Fibroblast of pulmonary artery (primary cell): Measurements from ENCODE around the gene SELENOM.
"Not testable (repeated sequence)": the region's sequence is repeated elsewhere in the genome, so short reads cannot be mapped to it uniquely, and the experiment has no call there.

Experiments
- DNase-seq: peaks from one replicate; pipeline ENCODE4 v3.0.0-alpha.2; 2010; ENCODE audit warnings: low read depth
- H3K4me3 ChIP-seq: replicated peaks from 2 replicates; pipeline ENCODE4 v1.5.1; 2011; ENCODE audit warnings: low read depth, mild to moderate bottlenecking, control low read depth, low read length, moderate library complexity
- TF ChIP-seq, protein P1 (sequence below): IDR thresholded peaks from 2 replicates; pipeline ENCODE4 v1.5.1; 2011; ENCODE audit warnings: mild to moderate bottlenecking, control low read depth, low read length, inconsistent platforms; ENCODE audit errors: missing control alignments

Gene SELENOM

DNA sequence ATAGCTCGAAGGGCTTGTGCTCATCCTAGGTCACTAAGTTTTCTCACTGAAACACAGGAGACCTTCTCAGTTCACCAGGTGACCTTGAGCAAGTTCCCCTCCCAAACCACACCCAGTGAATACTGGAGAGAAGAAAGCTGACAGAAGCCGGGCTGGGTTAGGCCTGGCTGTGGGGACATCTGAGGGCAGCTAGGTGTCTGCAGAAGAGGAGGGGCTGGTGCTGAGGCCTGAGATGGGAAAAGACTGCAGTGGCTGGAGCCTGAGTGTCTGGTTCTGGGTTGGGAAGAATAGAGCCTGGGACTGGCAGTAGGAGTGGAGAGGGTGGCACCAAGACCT, 14.8 kb upstream of the SELENOM start:
- DNase-seq: no peak
- TF ChIP-seq, protein P1, sequence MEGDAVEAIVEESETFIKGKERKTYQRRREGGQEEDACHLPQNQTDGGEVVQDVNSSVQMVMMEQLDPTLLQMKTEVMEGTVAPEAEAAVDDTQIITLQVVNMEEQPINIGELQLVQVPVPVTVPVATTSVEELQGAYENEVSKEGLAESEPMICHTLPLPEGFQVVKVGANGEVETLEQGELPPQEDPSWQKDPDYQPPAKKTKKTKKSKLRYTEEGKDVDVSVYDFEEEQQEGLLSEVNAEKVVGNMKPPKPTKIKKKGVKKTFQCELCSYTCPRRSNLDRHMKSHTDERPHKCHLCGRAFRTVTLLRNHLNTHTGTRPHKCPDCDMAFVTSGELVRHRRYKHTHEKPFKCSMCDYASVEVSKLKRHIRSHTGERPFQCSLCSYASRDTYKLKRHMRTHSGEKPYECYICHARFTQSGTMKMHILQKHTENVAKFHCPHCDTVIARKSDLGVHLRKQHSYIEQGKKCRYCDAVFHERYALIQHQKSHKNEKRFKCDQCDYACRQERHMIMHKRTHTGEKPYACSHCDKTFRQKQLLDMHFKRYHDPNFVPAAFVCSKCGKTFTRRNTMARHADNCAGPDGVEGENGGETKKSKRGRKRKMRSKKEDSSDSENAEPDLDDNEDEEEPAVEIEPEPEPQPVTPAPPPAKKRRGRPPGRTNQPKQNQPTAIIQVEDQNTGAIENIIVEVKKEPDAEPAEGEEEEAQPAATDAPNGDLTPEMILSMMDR: no peak

DNA sequence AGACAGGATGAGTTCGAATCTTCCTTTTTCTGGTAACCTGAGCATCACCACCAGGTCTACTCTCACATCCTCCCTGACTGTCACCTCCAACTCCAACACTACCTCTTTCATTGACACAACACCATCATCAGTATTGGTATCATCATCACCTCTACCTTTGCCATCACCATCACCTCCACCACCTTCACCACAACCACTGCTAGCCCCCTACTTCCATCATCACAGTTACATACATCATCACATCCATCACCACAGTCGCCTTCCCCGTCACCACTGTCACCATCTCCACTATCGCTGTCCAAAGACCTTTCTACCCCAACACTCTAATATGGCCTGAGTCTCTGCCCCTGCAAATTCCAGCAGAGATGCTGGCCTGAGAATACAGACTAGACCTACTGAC, 14.0 kb upstream of the SELENOM start:
- DNase-seq: no peak
- H3K4me3 ChIP-seq: no peak overlapping the region
- TF ChIP-seq, protein P1: no peak

More for the DNA sequence above, 14.8 kb upstream of the SELENOM start:
- H3K4me3 ChIP-seq: no peak overlapping the region

DNA sequence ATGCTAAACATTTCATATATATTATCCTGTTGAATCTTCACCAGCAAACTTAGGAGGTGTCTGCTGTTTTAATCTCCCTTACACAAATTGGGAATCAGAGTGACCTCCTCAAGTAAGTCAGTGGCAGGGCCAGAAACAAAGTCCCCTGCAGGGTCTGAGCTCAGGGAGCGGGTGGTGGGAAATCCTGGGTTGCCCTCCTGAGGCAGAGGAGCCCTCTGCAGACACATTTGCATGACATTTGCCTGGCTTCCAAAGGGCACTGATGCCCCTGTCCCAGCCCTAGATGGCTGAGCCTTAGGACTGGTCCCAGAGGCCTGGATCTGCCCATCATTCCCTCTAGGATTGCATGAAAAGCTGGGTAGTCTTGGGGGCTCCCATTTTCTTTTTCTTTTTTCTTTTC, 13.3 kb upstream of the SELENOM start:
- no peak for DNase-seq
- H3K4me3 ChIP-seq: no peak overlapping the region
- TF ChIP-seq, protein P1: no peak

DNA sequence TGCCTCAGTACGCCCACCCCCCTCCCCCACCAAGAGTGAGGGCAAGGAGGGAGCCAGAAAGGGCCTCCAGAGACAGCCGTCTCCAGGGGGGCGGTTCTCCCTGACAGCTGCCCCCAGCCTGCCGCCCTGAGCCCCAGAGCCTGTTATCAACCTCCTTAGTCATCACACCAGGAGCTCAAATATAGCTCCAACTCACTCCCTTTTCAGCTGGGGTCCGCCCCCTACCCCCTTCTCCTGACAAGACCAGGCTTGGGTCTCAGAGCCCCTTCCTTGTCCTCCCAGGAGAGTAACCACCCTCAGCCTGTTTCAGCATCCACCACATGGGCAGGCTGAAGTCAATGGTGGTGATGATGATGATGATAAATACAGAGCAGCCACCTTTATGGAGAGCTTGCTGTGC, 12.9 kb upstream of the SELENOM start:
- TF ChIP-seq, protein P1: no peak
- no peak overlapping the region for H3K4me3 ChIP-seq
- no peak for DNase-seq

DNA sequence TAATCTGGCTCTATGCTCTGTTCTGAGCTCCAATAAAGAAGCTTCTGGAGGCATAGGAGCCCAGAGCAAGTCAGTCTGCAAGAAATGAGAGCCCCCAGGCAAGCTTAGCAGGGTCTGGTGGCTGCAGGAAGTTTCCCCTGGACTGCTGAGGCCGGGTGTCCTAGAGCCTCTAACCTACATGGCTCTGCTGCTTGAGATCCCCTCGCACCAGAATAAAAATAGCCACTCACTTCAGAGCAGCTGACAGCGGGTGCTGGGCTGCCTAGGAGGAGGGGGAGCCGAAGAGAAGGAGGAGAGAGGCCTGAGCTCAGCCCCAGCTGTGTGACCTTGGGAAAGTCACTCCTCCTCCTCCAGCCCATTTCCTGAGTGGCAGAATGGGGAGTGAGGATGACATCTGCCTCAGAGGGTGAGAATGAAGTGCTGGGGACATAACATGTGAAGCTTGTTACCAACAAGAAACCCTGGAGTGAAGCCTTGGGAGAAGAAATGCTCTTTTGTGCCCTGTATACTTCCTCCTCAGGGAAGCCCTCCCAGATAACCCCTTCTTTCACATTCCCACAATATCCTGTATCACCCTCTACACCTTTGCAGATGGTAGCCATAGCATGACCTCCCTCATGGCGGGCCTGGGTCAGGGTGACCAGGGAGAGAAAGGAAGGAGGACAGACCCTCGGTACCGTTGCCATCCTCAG, 11.8 kb upstream of the SELENOM start:
- DNase-seq: no peak

DNA sequence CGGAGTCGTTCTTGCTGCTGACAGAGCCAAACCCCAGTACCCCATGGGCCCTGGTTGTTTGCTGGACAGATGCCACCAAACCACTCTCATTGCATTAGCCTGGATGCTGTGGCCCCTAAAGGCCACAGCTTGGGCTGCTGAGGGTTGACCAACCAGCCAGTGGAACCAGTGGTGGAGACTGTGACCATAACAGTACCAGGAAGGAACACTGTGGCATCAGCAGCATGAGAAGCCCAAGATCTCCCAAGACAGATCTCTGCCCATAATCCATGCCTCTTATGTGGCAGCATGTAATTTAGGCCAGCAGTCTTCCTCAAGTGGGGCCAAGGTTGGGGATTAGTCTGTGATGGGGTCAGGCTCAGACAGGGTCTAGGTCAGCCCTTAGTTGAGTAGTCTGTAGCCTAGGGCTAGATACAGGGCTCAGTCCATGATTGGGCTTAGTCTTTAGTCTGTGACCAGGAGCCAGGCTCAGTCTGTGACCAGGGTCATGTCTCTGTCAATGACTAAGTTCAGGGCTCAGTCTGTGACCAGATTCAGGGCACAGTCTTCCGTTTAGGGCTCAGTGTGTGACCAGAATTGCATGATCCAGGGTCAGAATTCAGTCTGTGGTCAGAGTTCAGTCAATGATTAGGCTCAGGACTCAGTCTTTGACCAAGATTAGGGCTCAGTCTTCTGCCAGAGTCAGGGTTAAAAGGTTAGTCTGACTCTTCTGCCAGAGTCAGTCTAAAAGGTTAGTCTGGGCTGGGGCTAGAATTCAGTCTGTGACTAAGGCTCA, 10.9 kb upstream of the SELENOM start:
- DNase-seq: no peak
- no peak overlapping the region for H3K4me3 ChIP-seq
- TF ChIP-seq, protein P1: no peak

More for the DNA sequence above, 11.8 kb upstream of the SELENOM start:
- TF ChIP-seq, protein P1: no peak
- H3K4me3 ChIP-seq: no peak overlapping the region

DNA sequence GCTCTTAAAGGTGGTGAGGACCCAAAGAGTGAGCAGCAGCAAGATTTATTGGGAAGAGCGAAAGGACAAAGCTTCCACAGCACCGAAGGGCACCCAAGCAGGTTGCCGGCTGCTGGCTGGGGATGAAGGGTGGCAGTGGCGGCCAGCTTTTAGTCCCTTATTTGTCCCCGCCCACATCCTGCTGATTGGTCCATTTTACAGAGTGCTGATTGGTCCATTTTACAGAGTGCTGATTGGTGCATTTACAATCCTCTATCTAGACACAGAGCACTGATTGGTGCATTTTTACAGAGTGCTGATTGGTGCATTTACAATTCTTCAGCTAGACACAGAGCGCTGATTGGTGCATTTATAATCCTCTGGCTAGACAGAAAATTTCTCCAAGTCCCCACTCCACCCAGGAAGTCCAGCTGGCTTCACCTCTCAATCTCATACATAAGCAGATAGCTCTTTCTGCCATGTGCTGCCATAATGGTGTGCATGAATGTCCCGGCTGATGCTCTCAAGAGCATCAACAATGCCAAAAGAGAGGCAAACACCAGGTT, 5.3 kb upstream of the SELENOM start:
- H3K4me3 ChIP-seq, DNase-seq: not testable (repeated sequence)
